Measurements from ENCODE around the gene RAB36.

- TF ChIP-seq, protein P1, sequence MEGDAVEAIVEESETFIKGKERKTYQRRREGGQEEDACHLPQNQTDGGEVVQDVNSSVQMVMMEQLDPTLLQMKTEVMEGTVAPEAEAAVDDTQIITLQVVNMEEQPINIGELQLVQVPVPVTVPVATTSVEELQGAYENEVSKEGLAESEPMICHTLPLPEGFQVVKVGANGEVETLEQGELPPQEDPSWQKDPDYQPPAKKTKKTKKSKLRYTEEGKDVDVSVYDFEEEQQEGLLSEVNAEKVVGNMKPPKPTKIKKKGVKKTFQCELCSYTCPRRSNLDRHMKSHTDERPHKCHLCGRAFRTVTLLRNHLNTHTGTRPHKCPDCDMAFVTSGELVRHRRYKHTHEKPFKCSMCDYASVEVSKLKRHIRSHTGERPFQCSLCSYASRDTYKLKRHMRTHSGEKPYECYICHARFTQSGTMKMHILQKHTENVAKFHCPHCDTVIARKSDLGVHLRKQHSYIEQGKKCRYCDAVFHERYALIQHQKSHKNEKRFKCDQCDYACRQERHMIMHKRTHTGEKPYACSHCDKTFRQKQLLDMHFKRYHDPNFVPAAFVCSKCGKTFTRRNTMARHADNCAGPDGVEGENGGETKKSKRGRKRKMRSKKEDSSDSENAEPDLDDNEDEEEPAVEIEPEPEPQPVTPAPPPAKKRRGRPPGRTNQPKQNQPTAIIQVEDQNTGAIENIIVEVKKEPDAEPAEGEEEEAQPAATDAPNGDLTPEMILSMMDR (conservative IDR thresholded peaks at IDR 0.05 in 1 of 2, IDR thresholded peaks at IDR 0.05 in 1 of 2; ENCODE audit: extremely low read depth in 1 of 2, insufficient read depth in 1 of 2, low read depth in 1 of 2, low read length in 2 of 2) = no peak
- TF ChIP-seq EZH2 (IDR thresholded peaks at IDR 0.05; ENCODE audit: borderline replicate concordance, low read length) = no peak
Measured at GRCh38 chr22:23204125-23204488, 58.8 kb downstream of the RAB36 start.
